ENCODE data around the gene LAMC2.
"Not testable (repeated sequence)": the region's sequence is repeated elsewhere in the genome, so short reads cannot be mapped to it uniquely, and the experiment has no call there.

The LAMC2 gene

DNA sequence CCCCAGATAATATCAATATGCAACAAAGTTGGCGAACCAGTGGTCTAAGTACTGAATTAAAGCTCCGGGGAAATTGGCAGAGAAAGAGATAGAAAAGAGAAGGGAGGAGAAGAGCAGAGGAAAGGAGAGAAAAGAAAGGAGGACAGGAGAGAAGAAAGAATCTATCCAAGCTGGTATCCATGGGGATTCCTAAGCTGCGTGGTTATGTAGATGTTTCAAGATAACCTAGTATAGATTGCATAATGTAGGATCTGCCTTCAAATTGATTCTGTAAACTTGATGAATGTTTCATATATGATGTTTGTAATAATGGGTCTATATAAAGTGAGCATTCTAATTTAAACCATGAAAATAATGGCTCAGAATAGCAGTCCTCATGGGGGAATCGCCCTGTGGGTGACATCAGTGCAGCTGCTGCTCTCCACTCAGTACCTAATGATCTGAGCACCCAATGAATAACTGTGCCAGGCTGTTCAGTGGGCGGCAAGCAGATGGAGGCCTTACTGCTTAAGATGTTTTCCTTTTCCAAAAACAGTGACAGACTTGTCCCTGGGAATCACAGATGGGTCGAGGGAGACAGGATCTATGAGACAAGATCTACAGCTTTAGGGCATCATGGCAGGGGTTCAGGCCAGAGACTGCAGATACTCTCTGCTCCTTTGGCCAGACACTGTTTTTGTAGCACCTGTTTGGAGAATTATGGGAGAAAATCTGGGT, 78.0 kb downstream of the LAMC2 start:
- DNase-seq (ENCODE audit: low spot score): no peak

DNA sequence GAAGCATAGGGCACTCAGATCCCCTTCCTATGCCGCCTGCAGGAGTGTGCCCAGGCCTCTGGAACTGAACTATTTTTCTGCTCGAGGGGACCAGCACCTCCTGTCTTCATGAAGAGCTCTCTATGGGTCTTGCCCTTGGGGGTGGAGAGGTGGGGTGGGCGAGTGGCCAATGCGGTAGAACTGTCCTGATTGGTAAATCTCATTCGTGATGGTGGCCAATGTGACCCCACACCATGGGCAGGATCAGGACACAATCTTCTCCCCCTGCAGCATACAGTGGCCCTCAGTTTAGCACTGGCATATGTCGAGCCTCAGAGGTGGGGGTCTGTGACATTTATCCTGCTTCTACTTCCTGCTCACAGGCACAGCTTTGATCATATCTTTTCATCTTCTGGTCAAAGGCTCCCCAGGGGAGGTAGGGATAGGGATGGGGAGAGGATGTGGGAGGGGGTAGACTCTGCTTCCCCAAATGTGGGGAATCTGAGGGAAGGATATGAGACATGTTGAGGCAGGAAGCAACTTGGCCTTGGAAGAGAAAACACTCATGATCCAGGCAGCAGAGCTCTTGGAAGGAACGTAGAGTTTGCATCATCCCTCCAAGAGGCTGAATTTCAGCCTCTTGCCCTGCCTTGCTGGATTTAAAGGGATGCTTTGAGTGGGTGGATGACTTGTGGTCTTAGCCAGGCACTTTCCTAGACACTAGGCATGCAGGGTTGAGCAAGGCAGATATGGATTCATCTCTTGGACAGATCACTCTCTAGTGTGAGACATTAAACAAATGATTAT, 81.8 kb downstream of the LAMC2 start:
- DNase-seq (ENCODE audit: low spot score): no peak

DNA sequence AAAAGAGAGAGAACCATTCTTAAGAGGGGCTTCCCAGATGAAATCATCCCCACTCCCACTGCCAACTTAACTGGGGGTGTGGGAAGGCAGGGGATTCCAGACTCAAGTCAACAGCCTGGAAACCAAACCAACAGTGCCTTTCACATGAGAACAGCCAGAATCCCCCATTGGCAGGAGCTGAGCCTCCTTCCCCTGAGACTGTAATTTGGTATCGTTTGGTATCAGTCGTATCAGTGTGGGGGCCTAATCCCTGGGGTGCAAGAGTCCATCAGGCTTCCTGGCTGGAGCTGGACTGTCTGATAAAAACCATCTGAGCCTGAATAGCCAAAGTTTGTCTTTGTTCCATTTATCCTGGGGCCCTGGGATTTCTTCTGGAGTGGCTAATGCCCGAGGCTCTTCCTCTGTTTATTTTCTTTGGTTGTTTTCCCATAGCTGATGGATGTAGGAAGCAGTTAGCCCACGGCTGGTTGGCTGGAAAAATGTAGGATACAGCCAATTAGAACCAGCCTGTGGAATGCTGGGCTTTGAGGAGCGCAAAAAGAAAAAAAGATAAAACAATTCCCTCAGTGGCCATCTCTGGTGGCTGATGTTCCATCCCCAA, 84.6 kb downstream of the LAMC2 start:
- no peak for DNase-seq (ENCODE audit: low spot score)

DNA sequence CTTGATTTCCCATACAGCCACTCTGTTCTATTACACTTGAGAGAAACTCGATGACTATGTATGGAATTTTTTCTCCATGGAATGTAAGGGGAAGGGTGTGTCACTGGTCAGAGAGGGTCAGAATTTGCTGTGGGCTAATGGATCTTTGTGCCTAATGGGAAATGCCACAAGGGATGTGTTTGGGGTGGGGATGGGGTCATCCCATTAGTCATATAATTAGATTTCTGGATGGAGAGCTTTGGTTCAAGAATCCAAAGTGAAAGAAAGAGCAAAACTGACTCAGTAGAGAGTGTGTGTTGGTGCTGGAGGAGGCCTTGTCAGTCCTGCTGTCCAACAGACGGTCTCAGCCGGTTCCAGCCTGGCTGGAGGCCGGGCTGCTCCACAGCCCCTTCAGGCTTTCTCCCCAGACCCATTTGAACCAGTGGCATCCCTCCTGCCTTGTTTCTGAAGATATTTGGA, 86.4 kb downstream of the LAMC2 start:
- DNase-seq (ENCODE audit: low spot score): no peak

DNA sequence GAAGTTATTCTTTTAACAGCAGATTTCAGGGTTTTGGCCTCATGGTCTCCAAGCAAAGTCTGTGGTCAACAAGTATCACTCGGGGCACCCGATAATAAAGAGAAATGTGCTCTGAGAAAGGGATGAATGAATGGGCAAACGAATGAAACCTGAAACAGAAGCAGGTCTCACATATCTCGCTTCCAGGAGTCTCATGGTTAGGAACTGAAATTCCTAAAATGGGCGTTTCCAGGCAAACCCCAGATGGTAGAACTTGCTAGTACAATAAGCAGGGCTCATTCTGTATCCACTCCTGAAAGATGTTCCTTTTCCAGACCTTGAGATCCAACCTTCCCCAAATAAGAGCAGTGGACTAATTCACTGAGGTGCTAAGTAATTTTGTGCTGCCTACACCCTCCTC, 87.2 kb downstream of the LAMC2 start:
- no peak for DNase-seq (ENCODE audit: low spot score)

DNA sequence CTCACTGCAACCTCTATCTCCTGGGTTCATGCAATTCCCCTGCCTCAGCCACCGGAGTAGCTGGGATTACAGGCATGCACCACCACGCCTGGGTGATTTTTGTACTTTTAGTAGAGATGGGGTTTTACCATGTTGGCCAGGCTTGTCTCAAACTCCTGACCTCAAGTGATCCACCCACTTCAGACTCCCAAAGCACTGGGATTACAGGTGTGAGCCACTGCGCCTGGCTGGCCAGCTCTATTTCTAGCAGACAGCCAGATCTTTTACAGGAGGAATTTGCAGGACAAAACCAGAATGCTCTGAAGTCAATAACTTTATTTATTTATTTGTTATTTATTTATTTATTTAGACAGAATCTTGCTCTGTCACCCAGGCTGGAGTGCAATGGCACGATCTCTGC, 87.9 kb downstream of the LAMC2 start:
- not testable (repeated sequence) for DNase-seq (ENCODE audit: low spot score)

DNA sequence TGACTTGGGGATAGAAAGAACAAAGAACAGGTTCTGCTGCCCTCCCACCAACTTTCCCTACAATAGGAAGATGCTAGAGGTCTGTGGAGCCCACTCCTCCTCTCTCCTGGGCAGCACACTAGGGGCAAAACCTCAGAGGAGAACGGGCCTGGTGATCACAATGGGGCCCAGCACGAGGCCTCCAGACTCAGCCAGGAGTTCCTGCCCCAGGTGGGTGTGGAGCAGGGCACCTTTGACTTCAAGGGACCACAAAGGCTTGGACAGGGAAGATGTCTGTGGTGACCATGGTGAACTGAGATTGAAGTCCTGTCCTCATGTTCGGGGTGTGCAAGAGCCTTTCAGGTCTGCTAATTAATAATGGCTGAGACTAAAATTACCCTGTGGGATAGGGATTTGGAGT, 88.8 kb downstream of the LAMC2 start:
- DNase-seq (ENCODE audit: low spot score): no peak

DNA sequence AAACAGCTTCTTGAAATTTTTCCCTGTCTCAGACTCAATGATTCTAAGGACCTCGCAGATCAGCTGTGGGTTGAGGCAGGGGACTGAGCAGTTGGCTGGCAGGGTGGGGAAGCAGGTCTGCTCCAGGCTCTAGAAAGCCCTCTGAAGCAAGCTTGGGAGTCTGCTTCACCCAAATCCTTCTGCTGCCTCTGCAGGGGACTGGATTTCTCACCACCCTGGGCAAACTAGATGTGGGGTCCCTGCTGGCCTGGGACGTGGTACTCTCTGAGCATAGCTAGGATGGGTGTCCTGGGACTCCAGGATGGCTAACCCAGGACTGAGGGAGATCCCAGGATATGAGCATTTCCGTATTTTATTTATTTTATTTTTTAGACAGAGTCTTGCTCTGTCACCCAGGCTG, 89.3 kb downstream of the LAMC2 start:
- DNase-seq (ENCODE audit: low spot score): no peak

DNA sequence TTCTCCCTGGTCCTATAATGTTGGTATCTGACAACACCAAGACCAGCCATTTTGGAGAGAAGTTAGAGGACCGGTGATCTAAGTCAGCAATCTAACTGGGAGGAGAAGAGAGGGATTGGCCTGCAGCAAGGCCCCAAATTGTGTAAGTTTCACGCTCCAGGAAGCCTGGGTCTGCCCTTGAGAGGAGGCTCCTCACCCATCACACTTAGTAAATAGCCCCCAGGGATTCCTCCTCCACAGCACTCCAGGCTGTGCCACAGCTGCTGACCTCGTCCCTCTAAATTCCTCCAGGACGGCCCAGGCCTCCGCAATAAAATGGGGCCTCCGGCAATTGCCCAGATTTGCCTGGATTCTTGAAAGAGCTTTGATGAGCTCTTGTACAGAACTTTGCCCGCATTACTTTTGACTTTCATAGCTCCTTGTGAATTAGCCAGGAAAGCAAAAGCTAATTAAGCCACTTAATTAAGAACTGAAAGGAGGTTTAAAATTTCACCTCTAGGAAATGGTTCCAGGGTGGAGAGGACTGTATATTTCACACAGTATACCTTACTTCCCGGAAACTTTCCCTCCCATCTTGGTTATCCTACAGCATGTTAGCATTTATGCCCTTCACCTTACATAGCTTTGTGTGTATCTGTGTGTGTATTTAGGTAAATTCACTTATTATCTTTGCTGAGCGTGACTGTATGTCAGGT, 90.5 kb downstream of the LAMC2 start:
- DNase-seq (ENCODE audit: low spot score): no peak

DNA sequence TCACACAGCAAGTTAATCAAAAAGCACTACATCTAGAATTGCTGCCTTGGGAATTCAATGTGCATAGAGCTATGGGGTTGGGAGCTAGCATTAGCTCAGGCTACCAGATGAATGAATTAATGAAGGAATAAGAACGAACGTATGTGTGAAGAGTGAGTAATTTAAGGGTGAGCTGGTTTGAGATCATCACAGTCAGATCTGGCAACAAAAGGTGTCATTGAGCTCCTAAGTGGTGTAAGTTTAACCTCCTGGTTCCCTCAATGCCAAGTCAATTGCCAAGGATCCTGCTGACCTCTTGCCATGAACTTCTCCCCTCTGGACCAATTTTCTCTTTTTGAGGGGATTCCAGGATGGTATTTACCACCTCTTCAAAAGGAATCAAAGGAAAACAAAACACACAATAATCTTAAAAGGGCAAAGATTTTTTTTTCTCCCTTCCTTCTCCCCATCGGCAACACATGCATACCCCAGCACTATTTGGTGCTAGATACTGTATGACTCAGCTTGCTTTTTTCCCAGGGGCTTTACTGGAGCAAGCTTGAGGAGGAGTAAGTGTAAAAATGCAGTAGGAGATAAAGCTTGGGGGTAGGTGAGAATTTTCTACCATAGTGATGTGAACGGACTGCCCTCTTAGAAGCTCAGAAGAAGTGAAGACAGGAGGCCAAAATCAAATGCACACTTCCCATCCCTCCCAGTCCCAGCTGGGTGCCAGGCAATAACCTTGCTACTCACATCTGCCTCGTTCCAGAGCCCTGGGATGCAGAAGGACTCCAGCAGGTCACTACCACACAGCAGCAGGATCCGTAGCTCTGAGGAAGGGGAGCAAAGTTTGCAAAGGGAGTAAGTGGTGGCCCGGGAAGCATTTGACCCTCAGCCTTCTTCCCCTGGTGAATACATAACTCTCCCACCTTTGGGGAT, 92.0 kb downstream of the LAMC2 start:
- no peak for DNase-seq (ENCODE audit: low spot score)

DNA sequence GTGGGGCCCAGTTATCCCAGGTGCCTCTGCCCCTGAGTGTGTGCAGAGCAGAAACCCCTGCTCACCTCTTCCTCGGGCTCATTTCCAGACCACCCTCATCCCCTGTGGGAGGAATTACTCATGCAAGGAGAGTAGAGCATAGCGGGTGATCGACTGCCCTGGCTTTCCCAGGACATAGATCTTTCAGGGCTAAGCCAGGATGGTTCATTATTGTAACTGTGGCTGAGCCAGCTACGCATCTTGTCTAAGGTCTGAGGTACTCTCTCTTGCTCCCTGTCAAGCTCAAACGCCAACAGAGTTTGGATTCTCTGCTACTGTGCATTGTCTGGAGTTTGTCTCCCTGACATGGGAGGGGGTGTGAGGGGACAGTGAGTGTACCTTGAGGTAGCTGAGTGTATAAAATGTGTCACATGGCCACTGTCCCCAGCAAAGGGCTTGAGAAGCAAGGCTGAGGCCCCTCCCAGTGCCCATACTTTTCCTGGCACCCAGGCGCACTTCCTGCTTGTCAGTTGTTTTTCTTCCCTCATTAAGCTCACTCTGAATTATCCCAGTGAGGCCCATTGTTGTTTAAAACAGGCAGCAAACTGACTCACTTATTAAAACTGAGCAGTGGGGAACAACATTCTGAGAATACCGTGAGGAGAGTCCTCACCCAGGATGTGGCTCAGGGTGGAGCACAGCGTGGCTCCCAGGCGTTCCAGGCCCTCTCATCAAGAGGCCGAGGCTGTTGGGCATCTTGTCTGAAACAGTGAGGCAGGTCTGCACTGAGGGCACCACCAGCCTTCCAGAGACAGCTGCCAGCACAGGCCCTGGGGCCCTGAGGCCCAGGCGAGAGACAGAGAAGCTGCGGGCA, 92.9 kb downstream of the LAMC2 start:
- no peak for DNase-seq (ENCODE audit: low spot score)

DNA sequence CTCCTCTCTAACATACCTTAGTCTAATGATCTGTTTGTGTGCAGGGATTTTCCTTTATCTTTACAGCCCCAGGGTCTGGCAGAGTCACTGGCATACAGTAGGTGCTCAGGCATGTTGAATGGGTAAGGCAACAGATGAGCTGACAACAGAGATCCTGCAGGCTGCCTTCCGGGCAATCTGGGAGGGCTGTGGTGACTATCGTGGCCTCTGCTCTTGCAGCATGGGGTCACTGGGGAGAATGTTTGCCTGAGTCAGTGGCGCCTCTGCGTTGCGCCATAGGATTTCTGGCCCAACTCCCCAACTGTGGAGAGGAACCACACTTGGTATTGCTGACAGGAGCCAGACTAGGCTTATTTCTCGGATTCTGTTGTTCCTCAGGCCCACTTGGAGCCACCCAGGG, 93.8 kb downstream of the LAMC2 start:
- DNase-seq (ENCODE audit: low spot score): no peak

DNA sequence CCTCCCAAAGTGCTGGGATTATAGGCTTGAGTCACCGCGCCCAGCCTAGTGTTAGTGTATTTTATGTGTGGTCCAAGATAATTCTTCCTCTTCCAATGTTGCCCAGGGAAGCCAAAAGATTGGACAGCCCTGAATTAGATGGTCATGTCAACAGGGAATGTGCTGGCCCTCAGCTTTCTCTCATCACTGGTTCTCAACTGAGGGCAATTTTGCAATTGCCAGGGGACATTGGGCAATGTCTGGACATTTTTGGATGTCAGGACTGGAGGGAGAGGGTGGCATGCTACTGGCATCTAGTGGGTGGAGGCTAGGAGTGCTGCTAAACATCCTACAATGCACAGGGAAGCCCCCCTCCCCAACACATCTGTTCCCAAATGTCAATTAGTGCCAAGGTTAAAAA, 95.0 kb downstream of the LAMC2 start:
- DNase-seq (ENCODE audit: low spot score): no peak

DNA sequence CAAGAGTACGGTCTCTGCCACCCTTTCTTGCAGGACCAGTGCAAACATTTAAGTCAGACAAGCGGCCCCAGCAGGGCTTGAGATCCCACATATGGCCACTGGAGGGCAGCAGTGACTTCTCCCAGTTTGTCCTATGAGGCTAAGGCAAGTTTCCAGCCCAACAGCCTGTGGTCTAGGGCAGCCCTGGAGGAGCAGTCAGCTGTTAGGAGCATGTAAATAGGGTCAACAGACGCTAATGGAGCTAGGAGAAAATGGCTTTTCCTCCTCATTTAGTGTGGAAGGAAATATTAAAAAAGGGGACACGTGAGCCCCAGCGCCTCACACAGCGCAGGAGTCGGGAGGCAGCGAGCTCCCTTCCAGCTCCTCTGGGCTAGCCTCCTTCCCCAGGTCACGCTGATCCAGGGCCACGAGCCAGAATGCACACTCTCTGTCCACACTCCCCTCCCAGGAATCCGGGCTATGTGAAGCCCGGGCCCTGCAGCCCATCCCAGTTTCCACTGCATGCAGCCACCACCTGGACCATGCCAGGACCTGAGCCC, 95.6 kb downstream of the LAMC2 start:
- DNase-seq (ENCODE audit: low spot score): peak; percentile 60

DNA sequence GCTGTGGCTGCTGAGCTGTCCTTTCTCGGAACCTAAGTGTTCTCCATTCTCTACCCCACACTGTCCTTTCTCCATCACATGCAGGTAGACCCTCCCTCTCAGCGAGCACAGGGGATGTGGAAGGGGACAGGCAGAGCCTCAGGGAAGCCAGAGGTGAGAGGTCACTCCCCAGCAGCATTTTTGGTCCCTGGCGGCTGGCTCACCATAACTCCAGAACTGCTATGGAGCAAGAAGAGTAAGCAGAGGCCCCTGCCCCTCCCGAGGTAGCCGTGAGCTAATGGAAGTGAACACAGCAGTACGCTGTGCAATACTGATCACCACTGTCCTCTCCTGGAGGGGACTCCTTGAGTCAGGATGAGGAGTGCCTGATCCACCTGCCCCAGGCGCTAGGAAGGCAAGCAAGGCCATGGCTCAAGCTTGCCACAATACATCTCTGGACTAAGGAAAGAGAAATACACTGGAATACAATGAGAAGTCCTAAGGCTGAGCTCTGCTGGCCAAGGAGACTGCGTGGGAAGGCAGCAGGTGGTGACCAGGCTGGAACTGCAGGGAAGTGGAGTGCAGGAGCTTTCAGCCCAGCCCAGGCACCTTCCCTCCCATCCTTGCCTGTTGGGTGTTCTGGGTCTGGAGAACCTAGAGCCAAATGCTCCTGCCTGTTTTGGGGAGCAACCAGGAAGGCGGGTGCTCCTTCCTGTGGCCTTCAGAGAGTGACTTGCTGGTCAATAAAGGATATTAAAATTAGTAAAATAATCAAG, 96.2 kb downstream of the LAMC2 start:
- no peak for DNase-seq (ENCODE audit: low spot score)

DNA sequence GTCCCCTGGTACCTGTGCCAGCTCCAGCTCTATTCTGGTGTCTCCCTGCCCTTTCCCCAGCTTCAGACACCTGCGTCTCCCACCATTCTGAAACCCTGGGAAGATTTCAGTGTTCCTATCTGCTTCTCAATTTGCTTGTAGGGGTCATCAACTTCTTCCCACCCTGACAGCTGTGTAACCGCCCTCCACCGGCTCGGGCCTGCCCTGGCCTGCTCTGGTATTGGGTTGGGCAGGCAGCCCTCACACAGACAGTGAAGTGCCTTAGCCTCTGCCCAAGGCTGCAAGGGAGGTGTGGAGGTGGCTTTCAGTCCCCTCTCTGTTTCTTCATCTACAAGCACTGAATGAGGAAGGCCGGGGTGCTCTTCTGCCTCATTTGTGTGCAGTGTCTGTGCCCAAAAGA, 97.2 kb downstream of the LAMC2 start:
- no peak for DNase-seq (ENCODE audit: low spot score)

DNA sequence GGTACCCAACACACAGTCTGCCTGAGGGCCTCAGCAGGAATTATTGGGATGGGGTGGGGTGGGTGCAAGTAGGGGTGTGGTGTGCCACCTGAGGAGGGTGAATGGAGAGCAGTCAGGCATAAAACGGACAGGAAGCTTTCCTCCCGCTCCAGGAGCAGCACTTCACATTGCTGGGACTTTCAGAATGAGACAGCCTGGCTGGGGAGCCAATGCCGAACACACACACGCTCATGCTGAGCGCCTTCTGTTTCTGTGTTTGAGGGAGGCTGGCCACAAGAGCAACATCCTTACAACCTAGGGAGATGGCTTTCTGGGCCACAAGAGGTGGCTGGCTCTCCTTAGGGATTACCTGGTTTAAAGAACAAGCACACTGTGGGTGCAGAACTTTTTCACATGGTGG, 98.0 kb downstream of the LAMC2 start:
- DNase-seq (ENCODE audit: low spot score): no peak

DNA sequence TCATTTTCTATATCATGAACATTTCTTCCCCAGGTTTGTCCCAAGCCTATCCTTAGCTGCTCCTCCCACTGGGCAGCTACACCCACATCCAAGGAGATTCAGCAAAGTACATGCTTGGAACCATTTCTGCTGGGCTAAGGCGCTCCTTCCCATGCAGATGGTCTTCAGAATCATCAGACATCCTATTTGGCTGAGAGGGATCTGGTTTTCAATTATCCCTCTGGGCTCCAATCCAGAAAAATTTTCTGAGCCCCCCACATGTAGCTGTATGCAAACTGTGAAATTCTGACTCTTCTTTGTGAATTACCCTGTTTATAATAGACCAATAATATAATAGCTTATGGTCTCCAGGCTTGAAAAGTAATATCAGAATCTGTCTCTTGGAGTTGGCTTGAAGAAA, 99.2 kb downstream of the LAMC2 start:
- DNase-seq (ENCODE audit: low spot score): no peak

DNA sequence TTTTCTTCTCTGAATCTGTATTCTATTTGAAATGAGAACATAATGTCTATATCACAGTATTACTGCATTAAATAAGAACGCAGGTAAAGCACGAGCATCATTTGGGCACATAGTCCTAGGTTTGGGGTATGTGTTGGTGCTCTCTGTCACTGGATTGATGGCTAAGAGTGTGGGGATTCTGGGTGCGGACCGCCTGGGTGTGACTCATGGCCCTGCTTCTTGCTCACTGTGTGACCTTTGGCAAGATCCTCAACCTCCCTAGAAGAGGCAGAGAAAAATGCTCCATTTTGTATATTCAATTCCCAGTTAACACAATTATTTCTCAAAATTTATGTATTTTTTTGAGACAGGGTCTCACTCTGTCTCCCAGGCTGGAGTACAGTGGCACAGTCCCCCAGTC, 99.7 kb downstream of the LAMC2 start:
- no peak for DNase-seq (ENCODE audit: low spot score)

Measured in CD4-positive, alpha-beta T cell treated with Interleukin-15 for 4 hours (primary cell).